ENCODE results near the gene REEP3. TPM values are rescaled to one million over a fixed set of nuclear protein-coding genes. Genes with fewer than 3 reads are reported as not detected.

Gene REEP3
- total and polyA plus RNA-seq, 2 of the 4 experiments (the other 2 are of a cell fraction): 11.7 to 28.9 TPM

- Histone ChIP-seq H2BK15ac (ENCODE audit: low read depth, low read length) (no peak overlapping the region), H3K27me3 (ENCODE audit: control insufficient read depth, insufficient read depth, low read length) (no peaks in the 10 kb centered on the region), H3K4me3 (ENCODE audit: insufficient read depth, low read depth, low read length) (no peak overlapping the region), H3K56ac (ENCODE audit: extremely low read depth, insufficient read depth, low read length) (no peak overlapping the region), H4K20me1 (ENCODE audit: insufficient read depth, low read length) (peaks cover 12% of the 10 kb centered on the region; the same call in 1 of the 2 replicates), H3K4me2 (ENCODE audit: low read depth, low read length) (no peak overlapping the region), H3K9me1 (ENCODE audit: insufficient read depth, low read length) (peaks cover 9% of the 10 kb centered on the region), H2AK5ac (ENCODE audit: low read depth, low read length) (no peak overlapping the region), H2BK120ac (ENCODE audit: low read depth, low read length) (no peak overlapping the region), H2AFZ (replicated peaks; ENCODE audit: low read length, poor library complexity) (no peak overlapping the region), H3K9me3 (ENCODE audit: control insufficient read depth, insufficient read depth, low read length) (no peaks in the 10 kb centered on the region), H3K9ac (ENCODE audit: low read depth, low read length) (no peak overlapping the region), H2BK20ac (ENCODE audit: low read depth, low read length) (peak overlapping the region; percentile 5; the same call in 1 of the 2 replicates), H3K27ac (ENCODE audit: insufficient read depth, low read length) (no peak overlapping the region), H3K23ac (ENCODE audit: low read depth, low read length) (peak overlapping the region; percentile 38; the same call in 1 of the 2 replicates), H3K14ac (replicated peaks; ENCODE audit: low read depth, low read length) (no peak overlapping the region; the same call in 1 of the 2 replicates), H4K8ac (ENCODE audit: low read depth in 2 of 2, low read length in 2 of 2) (no peak overlapping the region), H3K79me1 (ENCODE audit: low read depth in 1 of 2, low read length in 2 of 2) (peaks cover 19 to 44% of the 10 kb centered on the region in 2 experiments), H2BK5ac (ENCODE audit: low read depth, low read length, poor library complexity, severe bottlenecking) (no peak overlapping the region), H4K91ac (ENCODE audit: insufficient read depth, low read depth, low read length) (no peak overlapping the region), H4K5ac (ENCODE audit: low read depth, low read length) (no peak overlapping the region), H3K18ac (ENCODE audit: low read depth, low read length) (no peak overlapping the region), H2AK9ac (replicated peaks; ENCODE audit: low read depth, low read length, poor library complexity) (no peak overlapping the region), H3K4ac (ENCODE audit: low read depth, low read length) (no peak overlapping the region), H3K4me1 (ENCODE audit: control insufficient read depth, insufficient read depth, low read length) (peaks cover 10% of the 10 kb centered on the region), H3K36me3 (ENCODE audit: control insufficient read depth, insufficient read depth, low read length) (no peaks in the 10 kb centered on the region)
- POLR2A ChIA-PET (ENCODE audit: unreplicated experiment): no interaction called here
- dilution Hi-C loops (cut with HindIII; ENCODE audit: low sequenced_read_pairs, unreplicated experiment): no loop called here
- CTCF ChIA-PET: interaction anchor here (0.8 to 1.3 kb wide), 2 partner anchors 21 to 418 kb away, joined by 3 read pairs; no protein-coding TSS in a partner anchor
- no CpG with 5 or more reads among the region's 1 CpG for WGBS, 2 experiments (ENCODE audit: extremely low coverage in 2 of 2, insufficient read length in 1 of 2)
- in situ Hi-C loops (cut with MboI; ENCODE audit: low sequenced_read_pairs): no loop called here
- no peak for ATAC-seq (ENCODE audit: low read depth)
- intact Hi-C loops (cut with micrococcal nuclease): no loop called here
- DNase-seq: no peak
- no TSS peak for BruUV-seq (replicated peaks)
- TF ChIP-seq CEBPB (IDR thresholded peaks at IDR 0.05; ENCODE audit: low read depth, low read length): no peak
- TF ChIP-seq RCOR1 (IDR thresholded peaks at IDR 0.05; ENCODE audit: insufficient replicate concordance, low read length): no peak
- TF ChIP-seq BHLHE40 (IDR thresholded peaks at IDR 0.05; ENCODE audit: low read depth, low read length): no peak
- TF ChIP-seq, protein P1, sequence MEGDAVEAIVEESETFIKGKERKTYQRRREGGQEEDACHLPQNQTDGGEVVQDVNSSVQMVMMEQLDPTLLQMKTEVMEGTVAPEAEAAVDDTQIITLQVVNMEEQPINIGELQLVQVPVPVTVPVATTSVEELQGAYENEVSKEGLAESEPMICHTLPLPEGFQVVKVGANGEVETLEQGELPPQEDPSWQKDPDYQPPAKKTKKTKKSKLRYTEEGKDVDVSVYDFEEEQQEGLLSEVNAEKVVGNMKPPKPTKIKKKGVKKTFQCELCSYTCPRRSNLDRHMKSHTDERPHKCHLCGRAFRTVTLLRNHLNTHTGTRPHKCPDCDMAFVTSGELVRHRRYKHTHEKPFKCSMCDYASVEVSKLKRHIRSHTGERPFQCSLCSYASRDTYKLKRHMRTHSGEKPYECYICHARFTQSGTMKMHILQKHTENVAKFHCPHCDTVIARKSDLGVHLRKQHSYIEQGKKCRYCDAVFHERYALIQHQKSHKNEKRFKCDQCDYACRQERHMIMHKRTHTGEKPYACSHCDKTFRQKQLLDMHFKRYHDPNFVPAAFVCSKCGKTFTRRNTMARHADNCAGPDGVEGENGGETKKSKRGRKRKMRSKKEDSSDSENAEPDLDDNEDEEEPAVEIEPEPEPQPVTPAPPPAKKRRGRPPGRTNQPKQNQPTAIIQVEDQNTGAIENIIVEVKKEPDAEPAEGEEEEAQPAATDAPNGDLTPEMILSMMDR (conservative IDR thresholded peaks at IDR 0.05; ENCODE audit: low read depth, low read length): no peak
- no peak for TF ChIP-seq RFX5 (IDR thresholded peaks at IDR 0.05; ENCODE audit: low read depth, low read length)
- TF ChIP-seq RAD21 (IDR thresholded peaks at IDR 0.05; ENCODE audit: low read length): no peak
- no peak for TF ChIP-seq CHD1 (IDR thresholded peaks at IDR 0.05; ENCODE audit: low read depth, low read length)
- TF ChIP-seq SMC3 (IDR thresholded peaks at IDR 0.05; ENCODE audit: low read depth, low read length): no peak
- TF ChIP-seq NFE2L2 (IDR thresholded peaks at IDR 0.05; ENCODE audit: low read depth, low read length): no peak
- no peak for TF ChIP-seq MXI1 (IDR thresholded peaks at IDR 0.05; ENCODE audit: borderline replicate concordance, low read depth, low read length)
- TF ChIP-seq POLR2A (IDR thresholded peaks at IDR 0.05; ENCODE audit: low read depth, low read length): no peak
- TF ChIP-seq USF2 (IDR thresholded peaks at IDR 0.05; ENCODE audit: low read depth, low read length): no peak
- TF ChIP-seq MAZ (IDR thresholded peaks at IDR 0.05; ENCODE audit: borderline replicate concordance, low read depth, low read length): no peak
- no peak for TF ChIP-seq FOS (IDR thresholded peaks at IDR 0.05; ENCODE audit: low read depth, low read length)
- TF ChIP-seq, protein P2, sequence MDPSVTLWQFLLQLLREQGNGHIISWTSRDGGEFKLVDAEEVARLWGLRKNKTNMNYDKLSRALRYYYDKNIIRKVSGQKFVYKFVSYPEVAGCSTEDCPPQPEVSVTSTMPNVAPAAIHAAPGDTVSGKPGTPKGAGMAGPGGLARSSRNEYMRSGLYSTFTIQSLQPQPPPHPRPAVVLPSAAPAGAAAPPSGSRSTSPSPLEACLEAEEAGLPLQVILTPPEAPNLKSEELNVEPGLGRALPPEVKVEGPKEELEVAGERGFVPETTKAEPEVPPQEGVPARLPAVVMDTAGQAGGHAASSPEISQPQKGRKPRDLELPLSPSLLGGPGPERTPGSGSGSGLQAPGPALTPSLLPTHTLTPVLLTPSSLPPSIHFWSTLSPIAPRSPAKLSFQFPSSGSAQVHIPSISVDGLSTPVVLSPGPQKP (IDR thresholded peaks at IDR 0.05; ENCODE audit: borderline replicate concordance, low read depth, low read length): no peak
- no peak for TF ChIP-seq MAFK (IDR thresholded peaks at IDR 0.05; ENCODE audit: low read depth, low read length)
Measured at GRCh38 chr10:63585041-63585440, 63.8 kb downstream of the REEP3 start.

Measured in IMR-90 (cell line).